ENCODE data around the gene DCDC2B. TPM values are rescaled to one million over a fixed set of nuclear protein-coding genes. Genes with fewer than 3 reads are reported as not detected.
"Not testable (repeated sequence)": the region's sequence is repeated elsewhere in the genome, so short reads cannot be mapped to it uniquely, and the experiment has no call there.

Gene DCDC2B
- total RNA-seq, 2 donors from 2014 or later: not detected

- Histone ChIP-seq H3K9ac (ENCODE audit: extremely low read depth, low read length, poor library complexity, severe bottlenecking) (no peak overlapping the region), H3K4me3 (ENCODE audit: low read length) (no peak overlapping the region), H3K4me1 (ENCODE audit: control insufficient read depth, insufficient read depth, low read length) (no peaks in the 10 kb centered on the region), H3K36me3 (ENCODE audit: control insufficient read depth, insufficient read depth, low read length) (no peaks in the 10 kb centered on the region), H3K9me3 (ENCODE audit: control insufficient read depth, low read length) (no peaks in the 10 kb centered on the region), H3K27me3 (ENCODE audit: control insufficient read depth, insufficient read depth, low read length, poor library complexity, severe bottlenecking) (no peaks in the 10 kb centered on the region), H3K27ac (ENCODE audit: low read depth, low read length) (no peak overlapping the region)
- WGBS, 2 experiments (ENCODE audit: insufficient coverage in 1 of 2, insufficient read length in 1 of 2): 86 to 92% methylated on average over 8 to 9 of the region's 9 CpGs
- no peaks in the 10 kb centered on the region for H3K27me3 Mint-ChIP-seq (ENCODE audit: insufficient read depth)
- no peaks in the 10 kb centered on the region for H3K9me3 Mint-ChIP-seq
- no peak overlapping the region for H3K4me3 Mint-ChIP-seq
- no peak overlapping the region for H3K27ac Mint-ChIP-seq
- no peak for TF ChIP-seq CTCF (conservative IDR thresholded peaks at IDR 0.05)
- no peaks in the 10 kb centered on the region for H3K36me3 Mint-ChIP-seq (ENCODE audit: low read depth)
- DNase-seq: no peak
- H3K4me1 Mint-ChIP-seq: no peaks in the 10 kb centered on the region
These were observed 47.8 kb downstream of the DCDC2B start for GRCh38 chr1:32256473-32257226.

GRCh38 chr1:32257227-32257508 lies 48.3 kb downstream of the DCDC2B start:
- Histone ChIP-seq H3K27me3 (ENCODE audit: control insufficient read depth, insufficient read depth, low read length, poor library complexity, severe bottlenecking) (no peaks in the 10 kb centered on the region), H3K9ac (ENCODE audit: extremely low read depth, low read length, poor library complexity, severe bottlenecking) (no peak overlapping the region), H3K4me3 (ENCODE audit: low read length) (no peak overlapping the region), H3K36me3 (ENCODE audit: control insufficient read depth, insufficient read depth, low read length) (no peaks in the 10 kb centered on the region), H3K27ac (ENCODE audit: low read depth, low read length) (no peak overlapping the region), H3K9me3 (ENCODE audit: control insufficient read depth, low read length) (no peaks in the 10 kb centered on the region), H3K4me1 (ENCODE audit: control insufficient read depth, insufficient read depth, low read length) (no peaks in the 10 kb centered on the region)
- Mint-ChIP-seq H3K4me3 (no peak overlapping the region), H3K27ac (no peak overlapping the region), H3K27me3 (ENCODE audit: insufficient read depth) (no peaks in the 10 kb centered on the region), H3K9me3 (no peaks in the 10 kb centered on the region), H3K36me3 (ENCODE audit: low read depth) (no peaks in the 10 kb centered on the region), H3K4me1 (no peaks in the 10 kb centered on the region)
- DNase-seq: no peak
- TF ChIP-seq CTCF (conservative IDR thresholded peaks at IDR 0.05): no peak
- 88 to 89% methylated on average over 6 of the region's 6 CpGs for WGBS, 2 experiments (ENCODE audit: insufficient coverage in 1 of 2, insufficient read length in 1 of 2)

- not testable (repeated sequence) for H3K36me3 Mint-ChIP-seq (ENCODE audit: low read depth); H3K27me3 ChIP-seq (ENCODE audit: control insufficient read depth, insufficient read depth, low read length, poor library complexity, severe bottlenecking); H3K27ac ChIP-seq (ENCODE audit: low read depth, low read length); H3K9me3 ChIP-seq (ENCODE audit: control insufficient read depth, low read length); H3K27ac Mint-ChIP-seq; H3K4me1 ChIP-seq (ENCODE audit: control insufficient read depth, insufficient read depth, low read length); H3K4me3 ChIP-seq (ENCODE audit: low read length); H3K9me3 Mint-ChIP-seq; H3K4me3 Mint-ChIP-seq; H3K9ac ChIP-seq (ENCODE audit: extremely low read depth, low read length, poor library complexity, severe bottlenecking); H3K4me1 Mint-ChIP-seq; H3K27me3 Mint-ChIP-seq (ENCODE audit: insufficient read depth); H3K36me3 ChIP-seq (ENCODE audit: control insufficient read depth, insufficient read depth, low read length); DNase-seq
- 89 to 93% methylated on average over 2 to 3 of the region's 4 CpGs for WGBS, 2 experiments (ENCODE audit: insufficient coverage in 1 of 2, insufficient read length in 1 of 2)
These were observed 54.3 kb downstream of the DCDC2B start for GRCh38 chr1:32263236-32263593.

GRCh38 chr1:32263744-32264143 lies 54.9 kb downstream of the DCDC2B start:
- no peaks in the 10 kb centered on the region for H3K36me3 ChIP-seq (ENCODE audit: control insufficient read depth, insufficient read depth, low read length)
- no peak overlapping the region for H3K27ac Mint-ChIP-seq
- no peaks in the 10 kb centered on the region for H3K27me3 ChIP-seq (ENCODE audit: control insufficient read depth, insufficient read depth, low read length, poor library complexity, severe bottlenecking)
- no peaks in the 10 kb centered on the region for H3K9me3 Mint-ChIP-seq
- H3K4me1 Mint-ChIP-seq: no peaks in the 10 kb centered on the region
- no peak overlapping the region for H3K27ac ChIP-seq (ENCODE audit: low read depth, low read length)
- no peaks in the 10 kb centered on the region for H3K4me1 ChIP-seq (ENCODE audit: control insufficient read depth, insufficient read depth, low read length)
- H3K9me3 ChIP-seq (ENCODE audit: control insufficient read depth, low read length): no peaks in the 10 kb centered on the region
- no peaks in the 10 kb centered on the region for H3K27me3 Mint-ChIP-seq (ENCODE audit: insufficient read depth)
- H3K36me3 Mint-ChIP-seq (ENCODE audit: low read depth): no peaks in the 10 kb centered on the region
- H3K9ac ChIP-seq (ENCODE audit: extremely low read depth, low read length, poor library complexity, severe bottlenecking): no peak overlapping the region
- TF ChIP-seq CTCF (conservative IDR thresholded peaks at IDR 0.05): no peak
- no peak for DNase-seq
- no peak overlapping the region for H3K4me3 Mint-ChIP-seq
- WGBS, 2 experiments (ENCODE audit: insufficient coverage in 1 of 2, insufficient read length in 1 of 2): 80 to 92% methylated on average over 1 to 4 of the region's 4 CpGs
- H3K4me3 ChIP-seq (ENCODE audit: low read length): no peak overlapping the region

Measured in endodermal cell (in vitro differentiated cells).